Spleen (tissue), 11 donors: Measurements from ENCODE around the gene TSC22D3. TPM values are rescaled to one million over a fixed set of nuclear protein-coding genes. Genes with fewer than 3 reads are reported as not detected.
"Not testable (repeated sequence)": the region's sequence is repeated elsewhere in the genome, so short reads cannot be mapped to it uniquely, and the experiment has no call there.

Source experiments
- DNase-seq: peaks from one replicate; pipeline ENCODE4 v3.0.0-alpha.2; 2020
- H3K27ac ChIP-seq, 8 donors: fragments of 200-600 bp; sonication (generic) in 7 of 8; 1 replicate in 4 of 8; 2 replicates in 4 of 8; pipeline versions ENCODE4 v1.5.0 to v1.8.0; 2016 to 2021; ENCODE audit warnings: inconsistent platforms in 4 of 8, mild to moderate bottlenecking in 4 of 8, moderate library complexity in 1 of 8
- H3K27me3 ChIP-seq, 7 donors: fragments of 200-600 bp; sonication (generic) in 6 of 7; replicated peaks in 1 of 7; 1 replicate in 4 of 7; 2 replicates in 3 of 7; pipeline versions ENCODE4 v1.5.0 to v1.8.0; 2016 to 2021; ENCODE audit warnings: inconsistent platforms in 3 of 7, mild to moderate bottlenecking in 1 of 7
- H3K36me3 ChIP-seq, 6 donors: fragments of 200-600 bp; sonication (generic) in 5 of 6; 1 replicate in 4 of 6; 2 replicates in 2 of 6; pipeline versions ENCODE4 v1.5.0 to v1.8.0; 2016 to 2021; ENCODE audit warnings: inconsistent platforms in 2 of 6
- H3K4me1 ChIP-seq, 6 donors: fragments of 200-600 bp; sonication (generic) in 5 of 6; 1 replicate in 3 of 6; 2 replicates in 3 of 6; pipeline versions ENCODE4 v1.5.0 to v1.8.0; 2016 to 2021; ENCODE audit warnings: inconsistent platforms in 3 of 6
- H3K4me3 ChIP-seq, 8 donors: fragments of 200-600 bp; sonication (generic) in 7 of 8; 1 replicate in 4 of 8; 2 replicates in 4 of 8; pipeline versions ENCODE4 v1.5.0 to v1.8.0; 2016 to 2021; ENCODE audit warnings: inconsistent platforms in 4 of 8, mild to moderate bottlenecking in 4 of 8, moderate library complexity in 2 of 8
- H3K9me3 ChIP-seq, 8 donors: fragments of 200-600 bp; sonication (generic) in 7 of 8; 1 replicate in 4 of 8; 2 replicates in 4 of 8; pipeline versions ENCODE4 v1.5.0 to v1.8.0; 2016 to 2021; ENCODE audit warnings: inconsistent platforms in 4 of 8
- POLR2A ChIP-seq, 3 donors: fragments of 450-650 bp; IDR thresholded peaks; one replicate each; pipeline ENCODE4 v1.5.1; 2017; ENCODE audit warnings: antibody characterized with exemption in 3 of 3, mild to moderate bottlenecking in 1 of 3
- POLR2AphosphoS5 ChIP-seq, 3 donors: sonication (generic); formaldehyde crosslinking; IDR thresholded peaks; one replicate each; pipeline ENCODE4 v1.5.1; 2017; ENCODE audit warnings: antibody characterized with exemption in 3 of 3
- WGBS, 5 donors: extraction: QIAGEN DNeasy Blood & Tissue Kit in 3 of 5; methylation state at CpG; one replicate each; pipeline versions ENCODE4 v1.1.5 to v1.1.7; 2013 to 2018; 5-methylcytosine and 5-hydroxymethylcytosine counted together
- intact Hi-C: fragments of 100-400 bp; cut with DNase I; formaldehyde crosslinking; loops from one replicate; pipeline ENCODE4 v1.15.0; 2023; ENCODE audit warnings: low total_unique reads
- polyA plus RNA-seq, 3 donors: library from polyadenylated mRNA; stranded (reverse); fragments of 200-250 nt; gene quantifications; one replicate each; pipeline ENCODE4 v1.2.1, GENCODE V29; 2013
- total RNA-seq, 7 donors: library from RNA; depleted of rRNA in 3 of 7; stranded (reverse); fragments of >200 nt in 3 of 7; fragmentation: NEBNext Ultra II Directional in 4 of 7; extraction: Animal tissue kit (Norgen Biotek cat#: 25700) in 4 of 7; gene quantifications; one replicate each; pipeline versions ENCODE4 v1.1.0 to v1.2.1, GENCODE V29; 2016 to 2021
- TF ChIP-seq, protein P1 (sequence below), 11 experiments: fragments of 200-600 bp in 7 of 11; fragments of 450-650 bp in 4 of 11; sonication (generic) in 4 of 11; IDR thresholded peaks in 8 of 11; conservative IDR thresholded peaks in 3 of 11; 1 replicate in 7 of 11; 2 replicates in 4 of 11; pipeline versions ENCODE4 v1.4.0 to v1.8.0; 2016 to 2021; ENCODE audit warnings: antibody characterized with exemption in 11 of 11, inconsistent platforms in 4 of 11, mild to moderate bottlenecking in 1 of 11
- donor health status: healthy with polysubstance abuse.
- donor health status: DM: no; HTN: no; CAD: no; lungs with moderate emphysema.
- donor health status: DM: no; HTN: no; CAD: no.
- donor health status: Bipolar disorder and iron deficiency.
- donor health status: healthy.
- donor health status: DM: no; HTN: no; CAD: no.
- donor health status: DM: yes; HTN: yes; CAD: no.

Gene TSC22D3
- total and polyA plus RNA-seq, 10 donors: 91.7 to 579 (median 297) TPM

- Histone ChIP-seq H3K9me3 (peaks cover 4 to 27% (median 16%) of the 10 kb centered on the region in 8 donors), H3K36me3 (no peaks in the 10 kb centered on the region), H3K4me1 (no peaks in the 10 kb centered on the region), H3K27me3 (no peaks in the 10 kb centered on the region), H3K4me3 (no peak overlapping the region), H3K27ac (no peak overlapping the region)
- intact Hi-C loops: no loop called here
- no peak for DNase-seq
- TF ChIP-seq POLR2A (IDR thresholded peaks at IDR 0.05): no peak
- TF ChIP-seq, protein P1, sequence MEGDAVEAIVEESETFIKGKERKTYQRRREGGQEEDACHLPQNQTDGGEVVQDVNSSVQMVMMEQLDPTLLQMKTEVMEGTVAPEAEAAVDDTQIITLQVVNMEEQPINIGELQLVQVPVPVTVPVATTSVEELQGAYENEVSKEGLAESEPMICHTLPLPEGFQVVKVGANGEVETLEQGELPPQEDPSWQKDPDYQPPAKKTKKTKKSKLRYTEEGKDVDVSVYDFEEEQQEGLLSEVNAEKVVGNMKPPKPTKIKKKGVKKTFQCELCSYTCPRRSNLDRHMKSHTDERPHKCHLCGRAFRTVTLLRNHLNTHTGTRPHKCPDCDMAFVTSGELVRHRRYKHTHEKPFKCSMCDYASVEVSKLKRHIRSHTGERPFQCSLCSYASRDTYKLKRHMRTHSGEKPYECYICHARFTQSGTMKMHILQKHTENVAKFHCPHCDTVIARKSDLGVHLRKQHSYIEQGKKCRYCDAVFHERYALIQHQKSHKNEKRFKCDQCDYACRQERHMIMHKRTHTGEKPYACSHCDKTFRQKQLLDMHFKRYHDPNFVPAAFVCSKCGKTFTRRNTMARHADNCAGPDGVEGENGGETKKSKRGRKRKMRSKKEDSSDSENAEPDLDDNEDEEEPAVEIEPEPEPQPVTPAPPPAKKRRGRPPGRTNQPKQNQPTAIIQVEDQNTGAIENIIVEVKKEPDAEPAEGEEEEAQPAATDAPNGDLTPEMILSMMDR (IDR thresholded peaks at IDR 0.05 in 8 of 11, conservative IDR thresholded peaks at IDR 0.05 in 3 of 11): no peak
- no peak for TF ChIP-seq POLR2AphosphoS5 (IDR thresholded peaks at IDR 0.05)
Measured at GRCh38 chrX:107818900-107819521, 43.4 kb upstream of the TSC22D3 start.

GRCh38 chrX:107810053-107810452 lies 34.5 kb upstream of the TSC22D3 start:
- not testable (repeated sequence) for H3K36me3 ChIP-seq
- peaks cover 0 to 33% (median 0%) of the 10 kb centered on the region in 7 donors for H3K27me3 ChIP-seq

GRCh38 chrX:107805179-107805578 lies 29.6 kb upstream of the TSC22D3 start:
- H3K27ac ChIP-seq: no peak overlapping the region
- no peak for TF ChIP-seq POLR2A (IDR thresholded peaks at IDR 0.05)
- TF ChIP-seq, protein P1 (IDR thresholded peaks at IDR 0.05 in 8 of 11, conservative IDR thresholded peaks at IDR 0.05 in 3 of 11): no peak
- no peak for TF ChIP-seq POLR2AphosphoS5 (IDR thresholded peaks at IDR 0.05)
- 75 to 100% (median 93%) methylated on average over 3 of the region's 3 CpGs for WGBS, 5 donors
- no peaks in the 10 kb centered on the region for H3K36me3 ChIP-seq
- H3K4me1 ChIP-seq: no peaks in the 10 kb centered on the region
- intact Hi-C loops: no loop called here
- DNase-seq: no peak
- H3K4me3 ChIP-seq: no peak overlapping the region
- H3K9me3 ChIP-seq: peaks cover 0 to 22% (median 0%) of the 10 kb centered on the region in 8 donors
- H3K27me3 ChIP-seq: peaks cover 0 to 19% (median 0%) of the 10 kb centered on the region in 7 donors

More at GRCh38 chrX:107810053-107810452, 34.5 kb upstream of the TSC22D3 start:
- H3K27ac ChIP-seq, intact Hi-C loops, H3K9me3 ChIP-seq, H3K4me1 ChIP-seq, DNase-seq, H3K4me3 ChIP-seq: not testable (repeated sequence)
- WGBS, 5 donors: 82 to 96% (median 88%) methylated on average over 10 of the region's 10 CpGs

DNA sequence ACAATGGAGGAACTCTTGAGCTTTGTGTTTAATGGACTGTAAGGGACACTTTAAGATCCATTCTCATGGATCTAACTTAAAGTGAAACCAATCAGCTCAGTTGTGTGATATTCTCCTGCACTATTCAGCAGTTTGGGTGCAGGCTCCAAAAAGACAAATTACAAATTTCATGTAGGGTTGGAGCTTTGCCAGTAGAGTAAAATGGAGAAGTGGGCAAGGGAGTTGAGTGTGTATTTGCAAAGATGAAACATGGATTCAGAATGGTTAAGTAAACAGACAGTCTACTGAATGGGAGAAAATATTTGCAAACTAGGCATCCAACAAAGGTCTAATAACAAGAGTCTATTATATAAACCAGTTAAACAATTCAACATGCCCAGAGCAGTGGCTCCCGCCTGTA lies 28.8 kb upstream of the TSC22D3 start:
- 73 to 94% (median 80%) methylated on average over 1 of the region's 1 CpG for WGBS, 5 donors
- Histone ChIP-seq H3K4me1 (no peaks in the 10 kb centered on the region), H3K27ac (no peak overlapping the region), H3K9me3 (peaks cover 0 to 22% (median 0%) of the 10 kb centered on the region in 8 donors), H3K36me3 (no peaks in the 10 kb centered on the region), H3K4me3 (no peak overlapping the region), H3K27me3 (peaks cover 0 to 14% (median 0%) of the 10 kb centered on the region in 7 donors)
- no peak for DNase-seq
- intact Hi-C loops: no loop called here
- TF ChIP-seq, protein P1 (IDR thresholded peaks at IDR 0.05 in 8 of 11, conservative IDR thresholded peaks at IDR 0.05 in 3 of 11): no peak
- TF ChIP-seq POLR2A (IDR thresholded peaks at IDR 0.05) (no peak), POLR2AphosphoS5 (IDR thresholded peaks at IDR 0.05) (no peak)
